GM18499 (cell line): ENCODE measurements around the gene IFT81.
"Not testable (repeated sequence)": the region's sequence is repeated elsewhere in the genome, so short reads cannot be mapped to it uniquely, and the experiment has no call there.

Experiments used
- ATAC-seq: cut with Tn5 transposase; IDR thresholded peaks from one replicate; pipeline ENCODE4 v1.9.1; 2021; ENCODE audit warnings: moderate number of reproducible peaks; ENCODE audit not compliant: insufficient read depth, unreplicated experiment

The IFT81 gene

DNA sequence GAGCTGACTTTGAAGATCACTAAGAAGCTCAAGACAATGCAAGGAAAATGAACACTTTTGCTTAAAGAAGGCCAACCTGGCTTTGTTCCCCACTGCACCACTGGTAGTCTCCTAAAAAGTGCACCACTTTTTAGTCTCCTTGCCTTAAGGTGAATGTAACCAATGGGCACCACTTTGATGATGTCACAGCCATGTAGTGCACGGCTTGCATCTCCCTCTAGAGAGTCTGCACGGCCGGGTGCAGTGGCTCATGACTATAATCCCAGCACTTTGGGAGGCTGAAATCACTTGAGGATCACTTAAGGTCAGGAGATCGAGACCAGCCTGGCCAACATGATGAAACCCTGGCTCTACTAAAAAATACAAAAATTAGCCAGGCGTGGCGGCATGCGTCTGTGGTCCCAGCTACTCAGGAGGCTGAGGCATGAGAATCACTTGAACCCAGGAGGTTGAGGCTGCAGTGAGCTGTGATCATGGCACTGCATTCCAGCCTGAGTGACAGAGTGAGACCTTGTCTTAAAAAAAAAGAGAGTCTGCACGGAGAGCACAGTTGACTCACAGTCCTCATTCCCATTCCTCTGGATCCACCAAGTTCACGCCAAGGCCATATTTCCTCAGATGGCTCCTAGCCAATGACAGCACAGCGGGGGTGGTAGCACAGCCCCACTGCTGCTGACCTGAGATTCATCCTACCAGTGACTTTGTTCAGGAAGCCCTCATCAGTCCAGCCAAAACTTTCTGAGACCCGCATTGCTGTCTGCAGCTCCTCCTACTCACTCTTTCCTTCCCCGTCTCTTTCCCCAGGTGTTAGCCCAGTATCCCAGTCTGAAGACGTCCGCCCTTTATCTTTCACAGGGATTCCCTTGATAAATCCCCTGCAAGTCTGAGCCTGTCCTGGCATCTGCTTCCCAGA lies 16.5 kb upstream of the IFT81 start:
- no peak for ATAC-seq

DNA sequence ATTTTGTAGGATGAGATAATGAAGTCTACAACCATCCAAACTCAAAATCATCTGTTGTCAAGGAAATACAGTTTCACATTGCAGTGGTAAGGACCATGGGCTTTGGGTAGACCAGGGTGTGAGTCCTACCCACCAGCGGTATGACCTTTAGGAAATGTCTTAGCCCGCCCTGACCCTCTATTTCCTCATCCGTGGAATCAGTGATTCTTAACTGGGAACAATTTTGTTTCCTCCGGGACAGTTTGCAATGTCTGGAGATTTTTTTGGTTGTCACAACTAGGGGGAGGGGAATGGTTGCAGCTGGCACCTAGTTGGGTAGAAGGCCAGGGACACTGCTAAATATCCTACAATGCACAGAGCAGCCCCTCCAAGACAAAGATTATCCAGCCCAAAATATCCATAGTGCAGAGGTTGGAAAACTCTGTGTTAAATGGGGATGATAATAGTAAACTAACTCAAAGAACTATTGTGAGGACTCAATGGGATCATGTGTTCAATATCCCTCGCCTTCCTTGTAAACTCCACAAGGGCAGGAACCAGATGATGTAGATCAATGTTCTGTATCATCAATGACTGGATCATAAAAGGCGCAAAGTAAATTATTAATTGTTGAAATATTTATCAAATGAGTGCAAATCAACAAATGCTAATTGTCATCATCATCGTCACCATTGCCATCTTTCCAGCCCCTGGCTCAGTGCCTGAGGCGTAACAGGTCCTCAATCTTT lies 15.7 kb upstream of the IFT81 start:
- no peak for ATAC-seq

DNA sequence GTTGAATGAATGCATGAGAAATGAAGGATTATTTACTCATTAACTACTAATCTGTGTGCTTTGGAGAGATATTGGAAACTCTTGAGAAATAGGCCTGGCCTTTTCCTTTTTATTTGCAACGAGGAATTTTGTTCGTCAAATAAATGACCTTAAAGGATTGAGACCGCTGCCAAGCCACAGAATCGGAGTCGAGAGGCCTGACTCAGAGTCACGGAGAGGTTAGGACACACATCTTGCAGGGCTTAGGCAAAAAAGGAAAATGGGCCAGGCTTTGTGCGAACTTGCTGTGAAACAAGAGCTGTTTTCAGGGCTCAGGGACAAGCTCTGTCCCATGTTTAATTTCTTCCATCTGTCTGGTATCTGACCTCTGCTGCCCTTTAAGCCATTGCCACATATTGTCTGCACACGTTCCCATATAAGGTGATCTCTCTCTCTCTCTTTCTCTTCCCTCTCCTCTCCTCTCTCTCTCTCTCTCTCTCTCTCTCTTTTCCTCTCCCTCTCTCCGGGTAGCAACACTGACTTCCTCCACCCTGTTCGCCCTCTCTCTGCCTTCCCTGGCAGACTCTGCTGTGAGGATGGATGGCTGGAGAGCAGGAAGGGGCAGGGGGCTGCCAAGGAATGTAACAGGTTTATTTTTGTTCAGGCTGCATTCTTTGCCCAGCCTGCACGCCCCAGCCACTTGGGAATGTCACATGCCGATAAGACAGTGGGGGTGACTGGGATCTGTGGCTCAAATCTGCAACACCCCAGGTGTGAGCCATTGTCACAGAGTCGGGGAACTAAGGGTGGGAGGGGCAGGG lies 14.9 kb upstream of the IFT81 start:
- no peak for ATAC-seq

DNA sequence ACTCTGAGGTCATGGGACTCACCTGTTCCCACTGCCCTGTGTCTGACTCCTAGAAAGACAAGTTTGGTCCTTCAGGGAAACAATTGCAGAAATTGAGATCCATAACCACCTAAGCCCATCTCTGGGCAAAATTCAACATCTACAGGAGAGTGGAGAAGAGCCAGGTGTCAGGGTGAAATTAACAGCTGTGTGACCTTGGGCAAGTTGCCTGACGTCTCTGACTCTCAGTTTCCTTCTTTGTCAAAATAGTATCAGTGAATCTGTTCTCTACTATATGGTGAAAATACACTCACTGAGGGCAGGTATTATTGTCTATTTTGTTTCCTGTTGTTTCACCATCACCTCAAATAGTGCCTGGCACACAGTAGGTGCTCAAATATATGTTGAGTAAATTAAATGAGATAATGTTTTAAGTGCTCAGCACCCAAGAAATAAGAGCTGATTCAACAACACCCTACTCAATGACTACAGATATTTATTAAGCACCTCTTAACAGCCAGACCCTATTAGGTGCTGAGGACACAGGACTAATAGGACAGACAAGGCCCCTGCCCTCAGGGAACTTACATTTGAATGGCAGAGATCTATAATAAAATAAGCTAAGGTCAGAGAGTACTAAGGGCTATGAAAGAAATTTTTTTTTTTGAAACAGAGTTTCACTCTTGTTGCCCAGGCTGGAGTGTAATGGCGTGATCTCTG lies 14.2 kb upstream of the IFT81 start:
- ATAC-seq = no peak

- no peak for ATAC-seq
Observed at GRCh38 chr12:110111476-110112334, 12.5 kb upstream of the IFT81 start.

DNA sequence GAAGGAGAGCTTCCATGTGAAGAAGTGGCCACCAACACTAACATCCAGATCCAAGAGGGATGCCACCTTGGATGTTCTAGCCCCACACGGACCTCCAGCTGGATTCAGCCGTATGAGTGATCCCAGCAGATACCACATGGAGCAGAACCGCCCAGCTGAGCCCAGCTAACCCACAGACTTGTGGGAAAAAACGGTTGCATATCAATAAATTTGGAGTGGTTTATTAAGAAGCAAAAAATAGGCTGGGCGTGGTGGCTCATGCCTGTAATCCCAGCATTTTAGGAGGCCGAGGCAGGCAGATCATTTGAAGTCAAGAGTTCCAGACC lies 11.9 kb upstream of the IFT81 start:
- no peak for ATAC-seq

- ATAC-seq = no peak
Observed at GRCh38 chr12:110114528-110114937, 9.6 kb upstream of the IFT81 start.

GRCh38 chr12:110115675-110116074 lies 8.5 kb upstream of the IFT81 start:
- ATAC-seq = no peak

DNA sequence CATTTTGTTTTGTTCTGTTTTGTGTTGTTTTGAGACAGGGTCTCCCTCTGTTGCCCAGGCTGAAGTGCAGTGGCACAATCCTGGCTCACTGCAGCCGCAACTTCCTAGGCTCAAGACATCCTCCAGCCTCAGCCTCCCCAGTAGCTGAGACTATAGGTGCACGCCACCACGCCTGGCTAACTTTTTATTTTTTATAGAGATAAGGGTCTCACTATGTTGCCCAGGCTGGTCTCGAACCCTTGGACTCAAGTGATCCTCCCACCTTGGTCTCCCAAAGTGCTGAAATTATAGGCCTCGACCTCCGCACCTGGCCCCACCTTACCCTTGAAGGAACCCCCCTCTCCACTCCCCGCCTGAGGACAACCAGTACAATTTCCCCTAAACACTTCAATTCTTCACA lies 7.5 kb upstream of the IFT81 start:
- ATAC-seq = no peak

- not testable (repeated sequence) for ATAC-seq
Observed at GRCh38 chr12:110117210-110117609, 6.9 kb upstream of the IFT81 start.

DNA sequence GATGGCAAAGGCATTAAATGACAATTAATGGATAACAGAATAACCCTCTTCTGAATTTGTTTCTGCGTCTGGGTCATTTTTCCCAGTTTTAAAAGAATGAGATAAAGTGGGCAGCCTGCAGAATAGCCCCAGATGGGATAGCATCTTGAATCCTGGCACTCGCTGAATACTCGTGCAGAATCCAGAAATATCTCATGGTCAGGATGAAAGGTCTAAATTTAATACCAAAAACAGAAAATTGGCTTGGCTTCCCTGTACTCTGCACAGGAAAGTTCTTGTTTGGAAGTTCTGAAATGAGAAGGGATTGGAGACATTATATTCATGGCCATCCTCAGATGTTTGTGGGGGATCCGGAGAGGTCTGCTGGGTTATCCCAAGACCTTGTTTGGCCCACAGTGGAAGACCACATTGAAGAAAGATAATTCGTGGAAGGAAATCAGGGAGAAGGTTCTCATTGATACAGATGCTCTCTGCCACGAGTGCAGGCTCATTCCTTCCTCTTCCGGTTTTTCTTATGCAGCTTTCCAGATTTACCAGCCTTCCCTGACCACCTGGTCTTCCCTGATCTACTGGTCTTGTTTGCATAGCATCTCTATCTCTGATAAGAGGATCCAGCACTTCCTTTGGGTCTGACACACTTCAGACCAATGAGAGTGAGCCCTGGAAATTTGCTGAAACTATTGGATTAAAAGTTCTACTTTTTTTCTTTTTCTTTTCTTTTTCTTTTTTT lies 6.0 kb upstream of the IFT81 start:
- ATAC-seq = no peak

- no peak for ATAC-seq
Observed at GRCh38 chr12:110122929-110123328, 1.2 kb upstream of the IFT81 start.

- ATAC-seq = no peak
Observed at GRCh38 chr12:110123919-110124268, 263 bp upstream of the IFT81 start.

GRCh38 chr12:110126557-110126956 lies 2.4 kb downstream of the IFT81 start:
- no peak for ATAC-seq

DNA sequence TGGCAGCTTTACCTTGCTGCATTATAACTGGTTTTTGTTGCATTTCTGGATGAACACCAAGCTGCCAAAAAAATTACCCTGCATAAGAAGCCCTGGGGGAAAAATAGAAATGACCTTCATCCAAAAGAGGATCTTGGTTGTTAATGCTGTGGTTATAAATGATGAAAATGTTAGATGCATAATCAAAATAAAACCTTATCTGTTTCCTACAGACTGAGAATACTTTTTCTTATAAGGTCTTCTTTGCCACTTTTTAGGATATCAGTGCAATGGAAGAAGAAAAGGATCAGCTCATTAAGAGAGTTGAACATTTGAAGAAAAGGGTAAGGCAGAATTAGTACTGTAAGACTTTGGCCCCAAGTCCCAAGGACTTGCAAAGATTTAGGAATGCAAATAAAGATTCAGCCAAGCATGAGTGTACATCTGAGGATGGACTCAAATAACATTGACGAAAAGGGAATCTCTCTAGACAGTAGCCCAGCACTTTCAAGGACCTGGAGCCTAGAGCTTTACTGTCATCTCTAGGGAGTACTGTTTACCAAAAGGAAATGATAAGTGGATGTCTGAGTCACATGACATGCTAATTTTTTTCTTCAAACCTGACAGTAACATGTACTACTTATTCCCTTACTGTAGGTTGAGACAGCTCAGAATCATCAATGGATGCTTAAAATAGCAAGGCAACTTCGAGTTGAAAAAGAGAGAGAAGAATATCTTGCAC lies 10.7 kb downstream of the IFT81 start:
- ATAC-seq = no peak

DNA sequence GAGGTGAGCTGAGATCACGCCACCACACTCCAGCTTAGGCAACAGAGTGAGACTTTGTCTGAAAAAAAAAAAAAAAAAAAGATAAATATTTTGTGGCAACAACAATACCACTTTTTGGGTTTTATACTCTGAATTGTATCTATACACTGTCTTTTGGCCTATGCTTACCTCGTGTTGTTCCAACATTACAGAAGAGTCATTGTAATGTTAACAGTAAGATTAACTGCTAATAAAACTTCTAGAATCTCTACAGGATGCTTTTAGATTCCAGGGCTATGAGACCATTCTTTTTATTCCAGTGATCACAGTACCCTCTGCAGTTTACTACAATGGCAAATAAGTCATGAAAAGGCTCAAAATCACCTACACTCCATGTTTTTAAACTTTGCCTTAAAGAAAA lies 11.6 kb downstream of the IFT81 start:
- ATAC-seq = no peak

- ATAC-seq = no peak
Observed at GRCh38 chr12:110137786-110138185, 13.6 kb downstream of the IFT81 start.

- no peak for ATAC-seq
Observed at GRCh38 chr12:110141389-110141788, 17.2 kb downstream of the IFT81 start.
